Left lobe of liver (tissue), 2 donors: Measurements from ENCODE around the gene SYPL1. TPM values are rescaled to one million over a fixed set of nuclear protein-coding genes. Genes with fewer than 3 reads are reported as not detected.

Experiments used
- ATAC-seq: fragments of 200-7000 bp; cut with Tn5 transposase; one replicate; pipeline ENCODE4 v1.9.1; 2020; ENCODE audit warnings: mild to moderate bottlenecking, moderate library complexity
- DNase-seq: peaks from one replicate; pipeline ENCODE4 v3.0.0-alpha.2; 2020; ENCODE audit warnings: low spot score
- total RNA-seq: library from RNA; stranded (reverse); gene quantifications from one replicate; pipeline ENCODE4 v1.2.1, GENCODE V29; 2021
- donor health status: DM: no; HTN: no; CAD: no; lungs with moderate emphysema.
- donor health status: DM: no; HTN: yes; CAD: no.

Gene SYPL1
- total RNA-seq, 1 donor from 2014 or later, result 22.7 TPM

DNA sequence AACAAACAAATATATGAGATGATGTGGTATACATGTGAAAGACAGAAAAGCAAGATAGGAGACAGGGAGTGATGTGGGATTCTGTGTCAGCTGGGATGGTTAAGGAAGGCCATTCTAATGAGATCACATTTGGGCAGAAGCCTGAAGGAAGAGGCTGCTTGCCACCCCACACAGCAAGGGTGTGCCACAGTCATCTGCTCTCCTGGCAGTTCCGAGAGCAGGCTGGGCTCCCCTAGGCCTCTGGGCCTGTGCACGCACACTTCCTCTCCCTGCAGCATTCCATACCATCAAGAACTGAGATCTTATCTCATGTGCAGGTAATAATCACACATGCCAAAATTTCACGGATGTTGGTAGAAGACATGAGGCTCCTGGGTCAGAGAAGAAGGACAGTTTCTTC, 43.1 kb downstream of the SYPL1 start:
- ATAC-seq (no peak), DNase-seq (no peak)

DNA sequence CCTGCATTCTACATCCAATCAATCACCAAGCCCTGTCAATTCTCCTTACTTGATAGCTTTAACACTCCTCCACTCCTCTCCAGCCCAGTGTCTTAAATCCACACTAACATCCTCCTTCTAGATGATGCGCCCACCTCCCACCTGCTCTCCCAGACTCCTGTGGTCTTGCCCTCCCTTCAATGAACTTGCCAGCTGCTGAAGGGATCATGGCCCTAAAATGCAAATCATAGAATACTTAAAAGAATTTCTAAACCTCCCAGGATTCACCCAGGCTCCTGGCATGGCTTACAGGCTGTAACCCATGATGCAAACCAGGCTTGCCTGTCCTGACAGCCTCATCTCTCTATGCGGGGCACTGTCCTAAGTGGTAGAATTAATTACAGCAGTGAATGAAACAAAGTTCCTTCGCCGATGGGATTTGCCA, 43.6 kb downstream of the SYPL1 start:
- DNase-seq (no peak), ATAC-seq (no peak)

DNA sequence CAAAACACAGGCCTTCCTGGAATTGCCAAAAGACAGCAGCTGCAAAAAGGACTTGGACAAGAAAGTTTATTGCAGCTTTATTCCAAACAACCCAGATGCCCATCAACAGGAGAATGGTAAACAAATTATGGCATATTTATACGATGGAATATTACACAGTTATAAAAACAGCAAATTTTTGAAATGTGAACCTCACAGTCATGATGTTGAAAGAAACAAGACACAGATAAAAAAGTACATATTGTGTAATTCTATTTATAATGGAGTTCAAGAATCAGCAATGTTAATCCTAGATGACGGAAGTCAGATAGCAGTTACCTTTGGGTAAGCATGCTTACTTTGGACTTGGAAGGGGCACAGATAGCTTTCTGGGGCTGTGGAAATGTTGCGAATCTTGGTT, 44.4 kb downstream of the SYPL1 start:
- DNase-seq (no peak), ATAC-seq (no peak)

DNA sequence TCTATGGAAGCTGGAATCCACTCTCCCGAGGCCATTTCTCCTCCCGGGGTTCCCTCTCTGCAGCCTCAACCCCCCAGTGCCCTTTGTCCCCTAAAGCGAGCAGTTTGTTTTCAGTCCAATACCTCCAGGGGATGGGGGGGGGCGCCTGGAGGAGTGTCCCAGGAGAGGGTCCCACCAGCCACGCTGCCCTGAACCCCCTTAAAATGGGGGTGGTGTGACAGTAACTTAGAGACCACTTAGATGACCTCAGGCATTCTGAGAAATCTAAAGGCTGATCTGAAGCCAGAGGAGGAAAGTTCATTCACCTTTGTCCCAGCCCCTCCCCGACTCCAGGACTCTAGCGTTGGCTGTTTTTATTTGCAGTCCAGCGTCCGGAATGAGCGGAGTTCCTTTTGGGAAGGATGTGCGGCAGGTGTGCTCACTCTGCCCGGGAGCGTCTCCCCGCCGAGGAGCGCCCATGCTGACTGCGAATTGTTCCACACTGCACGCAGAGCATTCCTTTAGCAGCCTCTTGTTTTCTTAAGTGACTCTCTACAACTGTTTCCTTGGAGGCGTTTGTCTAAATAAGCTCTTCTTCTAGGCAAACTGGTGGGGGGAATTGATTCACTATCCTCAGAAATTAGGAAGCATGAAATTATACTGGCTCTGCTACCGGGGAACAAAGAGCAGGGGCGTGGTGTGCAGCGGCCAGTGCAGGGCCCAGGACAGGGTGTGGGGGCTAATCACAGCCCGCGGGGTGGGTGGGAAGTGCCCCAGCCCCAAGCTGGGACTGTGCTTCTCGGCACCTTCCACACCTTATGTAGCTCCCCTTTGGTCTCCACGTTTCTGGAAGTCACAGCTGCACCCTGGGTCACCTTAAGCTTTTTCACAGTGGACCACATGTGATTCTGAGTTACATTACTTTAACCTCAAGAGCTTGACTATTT, 46.3 kb downstream of the SYPL1 start:
- ATAC-seq, result peak; percentile 74
- peak; percentile 78 for DNase-seq

DNA sequence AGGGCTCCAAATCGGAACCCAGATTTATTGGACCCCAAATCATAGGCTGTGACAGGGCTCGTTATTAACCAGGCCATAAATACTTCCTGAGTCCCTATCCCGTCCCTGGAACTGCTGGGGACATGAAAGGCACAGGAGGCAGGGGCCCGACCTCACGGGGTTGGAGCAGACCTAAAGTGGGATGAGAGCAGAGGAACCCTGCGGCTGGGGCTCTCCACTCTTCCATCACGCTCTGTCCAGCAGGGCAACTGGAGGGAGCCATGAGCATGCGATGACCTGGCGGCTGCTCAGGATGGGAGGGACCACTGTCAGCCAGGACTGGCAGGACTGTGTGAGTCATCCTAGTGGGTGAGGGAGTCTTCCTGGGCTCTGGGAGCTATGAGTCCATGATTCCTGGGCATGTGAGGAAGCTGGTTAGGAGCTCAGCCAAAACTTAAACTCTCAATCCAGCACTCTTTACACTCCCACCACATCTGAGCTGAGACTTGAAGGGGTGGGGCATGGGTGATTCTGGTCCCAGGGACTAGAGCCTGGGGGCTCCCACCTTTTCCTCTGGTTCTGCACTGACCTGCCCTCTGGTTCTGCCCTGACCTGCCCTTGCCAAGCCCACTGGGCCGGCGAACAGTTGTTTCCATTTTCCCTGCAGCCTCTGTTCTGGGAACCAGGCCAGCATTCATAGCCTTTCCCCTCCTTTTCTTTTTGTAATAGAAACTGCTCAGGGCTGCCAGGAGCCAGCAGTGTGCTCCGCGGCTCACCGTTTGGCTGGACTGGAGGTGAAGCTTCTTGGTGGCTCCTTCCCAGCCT, 47.1 kb downstream of the SYPL1 start:
- ATAC-seq, result peak; percentile 80

DNA sequence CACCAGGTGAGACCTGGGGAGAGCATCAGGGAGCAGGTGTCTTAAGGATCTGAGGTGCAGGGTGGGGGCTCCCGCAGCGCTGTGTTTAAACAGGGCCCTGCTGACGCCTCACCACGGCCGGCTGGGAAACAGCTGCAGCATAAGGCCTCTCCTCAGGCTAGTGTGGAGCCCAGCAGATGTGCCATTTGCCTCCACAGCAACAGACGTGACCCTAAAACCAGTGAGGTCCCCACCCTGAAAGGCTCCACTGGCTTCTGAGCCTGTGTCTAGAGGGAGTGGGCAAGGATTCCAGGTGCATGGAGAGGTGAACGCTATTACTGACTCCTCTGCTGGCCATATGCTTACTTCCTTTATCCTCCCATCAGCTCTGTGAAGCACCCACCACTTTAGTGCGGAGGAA, 47.8 kb downstream of the SYPL1 start:
- no peak for DNase-seq
- ATAC-seq, result no peak

More for the DNA sequence above, 47.1 kb downstream of the SYPL1 start:
- peak; percentile 90 for DNase-seq

DNA sequence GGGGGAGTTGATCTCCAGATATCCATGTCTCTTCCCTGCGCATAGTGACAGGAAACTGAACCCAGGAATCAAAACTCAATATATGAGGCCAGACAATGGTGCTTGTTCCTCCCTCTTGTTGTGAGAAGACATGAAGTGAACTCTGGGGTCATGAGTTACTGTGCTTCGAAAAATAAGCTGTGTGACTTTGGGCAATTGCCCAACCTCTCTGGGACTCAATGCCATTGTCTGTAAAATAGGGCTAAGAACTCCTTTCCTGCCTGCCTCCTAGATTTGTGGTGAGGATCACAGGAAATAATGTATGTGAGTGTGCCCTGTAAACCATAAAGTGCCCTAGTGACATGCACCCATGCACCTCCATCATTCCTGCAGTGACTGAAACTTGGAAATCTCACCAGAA, 48.4 kb downstream of the SYPL1 start:
- no peak for DNase-seq
- ATAC-seq, result no peak

DNA sequence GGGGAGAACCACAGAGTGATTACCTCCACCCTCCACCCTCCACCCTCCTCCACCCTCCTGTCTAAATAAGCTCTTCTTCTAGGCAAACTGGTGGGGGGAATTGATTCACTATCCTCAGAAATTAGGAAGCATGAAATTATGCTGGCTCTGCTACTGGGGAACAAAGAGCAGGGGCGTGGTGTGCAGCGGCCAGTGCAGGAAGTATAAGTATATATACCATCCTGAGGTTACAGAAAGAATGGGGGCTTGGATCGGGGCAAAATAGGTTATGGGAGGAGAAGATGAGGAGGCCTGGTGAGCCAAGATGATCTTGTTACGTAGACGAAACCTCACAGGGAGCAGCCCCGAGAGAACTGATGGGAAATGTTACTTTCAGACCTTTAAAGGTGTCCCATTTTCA, 49.1 kb downstream of the SYPL1 start:
- ATAC-seq (no peak), DNase-seq (no peak)

DNA sequence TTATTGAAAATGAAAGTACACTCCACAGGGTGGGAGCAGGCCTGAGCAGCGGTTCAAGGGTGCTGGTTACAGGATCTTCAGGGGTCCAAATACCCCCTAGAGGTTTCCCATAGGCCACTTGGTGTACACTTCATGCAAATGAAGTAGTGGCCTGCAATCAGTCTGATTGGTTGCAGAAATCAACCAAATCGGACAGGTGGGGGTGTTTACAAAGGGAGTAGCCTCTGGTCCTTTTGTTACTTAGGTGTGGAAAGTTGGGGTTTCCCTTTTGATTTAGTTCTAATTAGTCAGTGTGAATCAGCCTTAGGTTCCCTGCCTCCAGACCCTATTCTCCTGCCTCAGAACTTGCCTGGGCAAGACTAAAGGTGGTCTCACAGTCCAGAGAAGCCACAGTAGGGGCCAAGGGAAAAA, 49.6 kb downstream of the SYPL1 start:
- ATAC-seq (no peak), DNase-seq (no peak)

DNA sequence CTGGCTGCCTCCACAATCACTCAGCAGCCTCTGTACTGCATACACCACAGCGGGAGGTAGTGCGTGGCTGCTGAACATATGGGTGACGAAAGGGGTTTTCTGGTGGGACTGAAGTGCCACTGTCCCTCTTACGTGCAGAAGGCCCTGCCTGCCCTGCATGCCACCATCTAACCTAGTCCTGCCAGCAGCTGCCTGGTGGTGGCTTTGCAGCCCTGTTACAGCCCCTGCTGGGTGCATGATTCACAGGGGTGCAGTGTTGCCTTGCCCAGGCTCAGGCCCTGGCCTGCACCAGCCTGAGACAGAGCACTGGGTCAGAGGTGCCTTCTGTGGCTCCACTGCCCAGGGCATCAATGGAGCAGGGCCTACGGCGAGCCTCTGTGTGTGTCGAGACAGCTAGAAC, 50.1 kb downstream of the SYPL1 start:
- DNase-seq, result no peak

DNA sequence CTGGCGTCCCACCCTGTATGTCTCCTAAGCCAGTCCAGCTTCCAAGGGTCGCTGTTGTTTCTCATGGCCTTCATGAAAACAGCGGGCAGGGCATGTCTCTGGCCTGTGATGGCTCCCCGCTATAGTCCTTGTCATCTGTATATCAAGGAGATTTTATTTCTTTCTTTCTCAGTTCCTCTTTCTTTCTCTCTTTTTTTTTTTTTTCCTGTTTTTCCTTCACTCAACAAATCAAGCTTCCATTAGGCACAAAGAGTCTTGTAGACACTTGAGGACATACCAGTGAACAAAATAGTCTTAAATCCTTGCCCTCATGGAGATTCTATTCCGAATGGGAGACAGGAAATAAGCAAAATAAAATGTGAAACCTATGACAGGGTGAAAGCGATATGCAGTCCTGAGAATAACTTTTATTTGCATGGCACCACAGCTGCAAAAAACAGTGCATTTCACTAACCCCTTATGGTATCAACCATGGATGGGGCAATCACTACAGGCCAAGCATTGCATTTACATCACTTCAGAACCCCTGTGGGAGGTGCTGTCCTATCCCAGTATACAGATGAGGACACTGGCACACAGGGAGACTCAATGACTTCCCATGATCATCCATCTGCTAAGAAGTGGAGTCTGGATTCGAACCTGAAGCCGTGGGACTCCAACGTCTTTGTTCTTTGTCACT, 50.7 kb downstream of the SYPL1 start:
- ATAC-seq (no peak), DNase-seq (no peak)

More for the DNA sequence above, 50.1 kb downstream of the SYPL1 start:
- no peak for ATAC-seq

DNA sequence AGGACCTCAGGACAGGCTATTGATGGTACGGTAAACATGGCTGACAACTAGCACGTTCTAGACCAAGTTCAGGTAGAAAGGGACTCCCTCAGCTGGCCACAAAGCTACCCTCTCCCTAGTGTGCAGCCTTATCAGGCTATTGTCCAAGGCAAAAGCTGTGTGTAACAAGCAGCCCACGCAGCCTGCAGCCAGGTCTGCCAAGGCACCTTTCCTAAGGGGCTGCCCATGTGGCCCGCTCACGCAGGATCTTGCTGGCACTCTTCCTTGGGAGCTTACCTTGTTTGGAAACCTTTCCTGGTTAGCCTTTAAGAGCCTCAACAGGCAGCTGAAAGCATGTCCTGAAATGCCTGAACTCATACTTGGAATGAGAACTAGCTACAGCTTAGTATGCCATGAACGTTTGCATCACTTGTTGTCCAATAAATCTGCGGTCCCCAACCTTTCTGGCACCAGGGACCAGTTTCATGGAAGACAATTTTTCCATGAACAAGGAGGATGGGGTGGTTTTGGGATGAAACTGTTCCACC, 51.7 kb downstream of the SYPL1 start:
- ATAC-seq, result no peak
- DNase-seq, result no peak

DNA sequence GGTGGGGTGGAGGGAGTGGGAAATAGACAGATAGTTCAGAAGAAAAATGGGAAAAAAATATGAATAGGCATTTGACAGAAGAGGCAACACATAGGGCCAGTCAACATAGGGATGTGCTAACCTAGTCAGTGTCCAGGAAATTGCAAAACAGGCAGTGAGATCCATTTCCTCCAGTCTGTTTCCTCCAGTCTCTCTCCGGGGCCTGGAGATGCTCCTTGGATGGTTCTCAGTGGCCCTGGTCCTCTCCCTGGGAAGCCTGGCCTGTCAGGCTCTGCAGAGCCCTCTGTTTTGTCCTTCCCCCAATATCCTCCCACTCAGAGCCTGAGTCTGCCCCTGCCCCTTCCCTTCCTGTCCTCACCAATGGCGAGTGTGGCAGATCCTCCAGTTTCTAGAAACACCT, 52.6 kb downstream of the SYPL1 start:
- no peak for ATAC-seq
- DNase-seq, result no peak

DNA sequence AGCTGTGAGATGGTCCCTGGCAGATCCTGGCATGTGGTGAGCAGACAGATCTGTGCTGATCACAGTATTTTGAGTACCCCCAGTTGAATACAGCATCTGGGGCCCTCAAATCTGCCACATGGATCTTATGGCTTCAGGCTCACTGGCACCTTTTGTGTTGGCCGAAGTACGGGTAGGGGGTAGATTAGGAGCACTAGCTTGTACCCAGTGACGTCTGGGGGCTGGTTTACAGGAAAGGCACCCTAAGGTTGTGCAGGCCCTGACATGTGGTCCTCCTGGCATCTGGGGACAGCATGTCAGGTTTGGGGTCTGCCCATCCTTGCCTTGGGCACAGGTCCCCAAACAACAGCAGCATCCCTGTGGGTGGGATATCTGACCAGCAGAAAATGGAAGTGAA, 53.2 kb downstream of the SYPL1 start:
- DNase-seq, result no peak
- no peak for ATAC-seq

DNA sequence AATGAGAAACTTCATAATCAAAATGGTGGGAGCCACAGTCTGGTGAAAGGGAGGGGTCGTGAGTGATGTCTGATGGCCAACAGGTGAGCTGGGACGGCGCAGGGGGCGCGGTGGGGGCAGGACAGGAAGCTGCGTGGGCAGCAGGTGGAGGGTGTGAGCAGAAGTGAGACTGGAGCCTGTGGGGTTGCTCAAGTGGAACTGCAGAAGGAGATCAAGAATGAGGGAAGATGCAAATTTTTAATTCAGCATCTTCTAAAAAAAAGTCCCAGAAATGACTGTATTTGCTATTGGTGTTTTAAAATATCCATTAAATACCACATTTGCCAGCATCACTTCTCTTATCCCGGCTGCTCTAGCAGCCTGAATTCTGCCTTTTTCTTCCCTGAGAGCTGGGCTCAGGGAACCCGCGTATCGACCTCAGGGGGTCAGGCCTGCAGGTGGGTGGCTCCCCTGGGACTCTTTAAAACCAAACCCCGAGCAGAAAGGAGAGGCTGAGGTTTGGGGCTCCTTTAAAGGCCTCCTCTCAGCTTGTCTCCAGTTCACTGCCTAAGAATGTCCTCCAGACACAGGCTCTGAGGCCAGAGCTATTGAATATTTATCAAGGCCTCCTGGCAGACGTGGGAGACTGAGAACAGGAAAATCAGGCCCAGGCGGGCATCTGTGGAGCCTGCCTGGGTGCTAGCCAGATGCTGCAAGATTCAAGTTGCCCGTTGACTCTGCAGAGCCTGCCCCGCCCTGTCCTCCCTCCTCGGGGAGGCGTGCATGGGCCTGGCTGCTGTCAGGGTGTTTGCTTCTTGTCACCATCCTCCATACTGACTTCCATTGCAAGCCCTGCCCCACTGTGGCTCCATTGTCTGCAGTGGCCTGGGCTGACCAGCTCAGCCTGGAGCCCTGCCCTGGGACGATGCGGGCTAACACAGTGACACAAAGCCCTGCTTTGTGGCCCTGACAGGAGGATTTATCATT, 53.9 kb downstream of the SYPL1 start:
- DNase-seq (no peak), ATAC-seq (no peak)

DNA sequence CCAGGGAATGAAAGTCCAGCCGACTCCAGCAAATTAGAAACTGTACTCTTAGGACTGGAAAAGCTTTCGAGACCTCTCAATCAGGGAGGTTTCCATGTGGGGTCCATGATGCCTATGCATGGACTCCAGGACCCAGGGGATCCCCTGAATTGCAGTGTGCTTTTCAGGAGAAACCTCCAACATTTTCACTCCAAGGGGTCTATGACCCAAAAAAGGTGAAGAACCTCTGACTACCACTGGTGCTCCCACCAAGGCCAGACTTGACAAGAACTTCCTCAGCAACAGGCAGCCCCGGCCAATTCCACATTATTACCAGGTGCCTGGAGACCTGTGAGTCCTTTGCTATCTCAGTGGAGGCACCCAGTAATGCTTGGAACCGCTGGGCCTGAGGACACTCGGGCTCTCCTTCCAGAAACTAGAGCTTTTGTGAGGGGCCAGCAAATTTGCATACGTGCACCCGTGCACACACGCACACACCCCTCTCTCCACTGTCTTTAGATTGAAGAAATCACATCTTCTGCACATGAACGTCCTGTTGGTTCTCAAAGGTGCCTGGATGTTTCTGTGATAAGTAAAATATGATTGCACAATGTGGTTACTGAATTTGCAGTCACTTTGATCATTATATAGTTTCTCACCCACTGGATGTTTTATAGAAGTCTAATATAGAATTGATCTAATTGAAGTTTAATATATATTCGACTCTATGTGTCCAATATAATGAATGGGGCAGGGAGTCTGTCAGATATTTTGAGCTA, 54.7 kb downstream of the SYPL1 start:
- no peak for ATAC-seq
- no peak for DNase-seq

DNA sequence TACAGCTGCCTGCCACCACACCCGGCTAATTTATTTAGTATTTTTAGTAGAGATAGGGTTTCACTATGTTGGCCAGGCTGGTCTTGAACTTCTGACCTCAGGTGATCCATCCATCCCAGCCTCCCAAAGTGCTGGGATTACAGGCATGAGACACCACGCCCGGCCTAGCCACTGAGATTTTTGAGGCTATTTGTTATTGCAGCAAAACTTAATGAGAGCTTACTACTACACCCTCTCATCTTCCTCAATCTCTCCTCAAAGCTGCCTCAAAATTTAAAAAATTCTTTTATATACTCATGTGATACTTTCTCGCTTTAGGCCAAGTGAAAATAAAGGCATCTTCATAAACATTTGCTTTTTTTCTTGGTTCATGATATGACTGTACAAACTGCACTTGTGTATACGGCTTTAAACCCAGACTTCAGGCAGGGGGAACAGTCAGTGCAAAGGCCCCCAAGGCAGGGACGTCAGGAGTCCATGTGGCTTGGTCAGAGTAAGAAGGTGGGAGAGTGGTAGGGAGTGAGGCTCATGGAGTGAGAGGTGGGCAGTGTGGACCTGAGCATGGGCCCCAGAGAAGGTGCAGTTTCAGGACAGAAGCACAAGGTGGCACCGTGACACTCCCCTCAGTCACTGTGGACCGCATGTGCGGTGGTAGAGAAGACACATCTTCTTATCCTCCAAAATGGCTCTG, 55.5 kb downstream of the SYPL1 start:
- DNase-seq, result peak; percentile 75
- peak; percentile 99 for ATAC-seq

DNA sequence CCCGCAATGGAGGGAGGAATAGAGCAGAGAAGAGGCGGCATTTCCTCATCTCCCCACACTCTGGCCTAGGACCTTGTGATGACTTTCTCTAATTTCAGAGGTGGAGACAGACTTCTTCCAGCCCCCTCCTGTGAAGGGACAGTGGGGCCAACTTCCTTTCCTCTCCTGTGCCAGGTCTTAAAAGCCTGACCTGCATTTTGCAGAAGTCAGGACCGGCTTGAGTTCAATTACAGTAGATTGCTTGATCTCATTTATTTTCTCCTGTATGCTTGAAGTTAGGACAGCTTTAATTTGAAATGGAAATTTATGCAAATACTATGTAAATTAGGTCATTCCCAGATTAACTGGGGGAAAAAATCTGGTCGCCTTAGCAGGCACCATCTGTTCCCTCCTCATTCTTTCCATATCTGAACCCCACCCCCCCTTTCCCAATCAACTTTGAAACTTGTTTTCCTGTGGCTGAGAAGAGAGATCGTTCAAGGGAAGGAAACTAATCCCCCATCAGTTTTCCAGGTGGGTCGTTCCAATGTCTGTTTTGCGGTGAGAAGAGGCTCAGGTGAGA, 57.1 kb downstream of the SYPL1 start:
- DNase-seq (no peak), ATAC-seq (no peak)
